ENCODE results near the gene C17orf113.

Gene C17orf113

GRCh38 chr17:42050393-42051012 is at the start of gene C17orf113:
C17orf113 (minus strand) TSS chr17:42050601; CDS start chr17:42043376, 7,225 bp downstream.
- TF ChIP-seq, protein P1, sequence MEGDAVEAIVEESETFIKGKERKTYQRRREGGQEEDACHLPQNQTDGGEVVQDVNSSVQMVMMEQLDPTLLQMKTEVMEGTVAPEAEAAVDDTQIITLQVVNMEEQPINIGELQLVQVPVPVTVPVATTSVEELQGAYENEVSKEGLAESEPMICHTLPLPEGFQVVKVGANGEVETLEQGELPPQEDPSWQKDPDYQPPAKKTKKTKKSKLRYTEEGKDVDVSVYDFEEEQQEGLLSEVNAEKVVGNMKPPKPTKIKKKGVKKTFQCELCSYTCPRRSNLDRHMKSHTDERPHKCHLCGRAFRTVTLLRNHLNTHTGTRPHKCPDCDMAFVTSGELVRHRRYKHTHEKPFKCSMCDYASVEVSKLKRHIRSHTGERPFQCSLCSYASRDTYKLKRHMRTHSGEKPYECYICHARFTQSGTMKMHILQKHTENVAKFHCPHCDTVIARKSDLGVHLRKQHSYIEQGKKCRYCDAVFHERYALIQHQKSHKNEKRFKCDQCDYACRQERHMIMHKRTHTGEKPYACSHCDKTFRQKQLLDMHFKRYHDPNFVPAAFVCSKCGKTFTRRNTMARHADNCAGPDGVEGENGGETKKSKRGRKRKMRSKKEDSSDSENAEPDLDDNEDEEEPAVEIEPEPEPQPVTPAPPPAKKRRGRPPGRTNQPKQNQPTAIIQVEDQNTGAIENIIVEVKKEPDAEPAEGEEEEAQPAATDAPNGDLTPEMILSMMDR (IDR thresholded peaks at IDR 0.05; ENCODE audit: insufficient read depth, low read length, poor library complexity, severe bottlenecking): peak; percentile 38
- H3K36me3 ChIP-seq (ENCODE audit: control insufficient read depth, insufficient read depth, low read length): no peaks in the 10 kb centered on the region
- DNase-seq (ENCODE audit: extremely low read depth, insufficient read length): peak; percentile 42
- peaks cover 2% of the 10 kb centered on the region for H3K27me3 ChIP-seq (replicated peaks; ENCODE audit: control insufficient read depth, insufficient read depth, low read length)
- H3K4me3 ChIP-seq (replicated peaks; ENCODE audit: low read depth, low read length): peak within 1 kb of the TSS; percentile 54

DNA sequence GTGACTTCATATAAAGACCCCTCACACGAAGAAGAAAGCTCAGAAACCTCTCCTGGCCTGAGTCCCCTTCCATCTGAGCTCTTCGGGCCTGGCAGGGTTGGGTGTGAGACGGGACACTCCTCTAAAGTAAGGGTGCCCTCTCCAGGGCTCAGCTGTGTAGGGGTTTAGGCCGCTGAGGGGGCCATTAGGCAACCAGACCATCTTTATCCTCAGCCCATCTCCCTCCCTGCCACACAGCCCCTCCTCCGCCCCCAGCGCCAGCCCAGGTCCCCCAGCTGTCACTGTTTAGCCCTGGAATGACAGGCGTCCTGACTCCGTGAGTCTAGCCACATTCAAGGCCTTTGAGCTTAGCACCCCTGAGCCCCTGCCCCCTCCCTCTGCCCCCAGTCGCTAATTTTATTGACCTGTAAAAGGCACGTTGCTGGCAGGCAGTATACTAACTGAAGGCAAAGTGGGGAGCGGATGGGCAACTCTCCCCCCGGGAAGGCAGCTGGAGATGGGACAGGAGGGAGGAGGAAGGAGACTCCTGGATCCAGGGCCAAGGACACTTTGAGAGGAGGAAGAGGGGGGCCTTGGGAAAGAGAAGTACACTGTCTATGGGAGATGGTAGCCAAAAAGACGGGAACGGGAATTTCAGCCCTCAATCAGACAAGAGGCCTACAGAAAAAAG is 48.5 kb upstream of the C17orf113 start:
- DNase-seq (ENCODE audit: extremely low read depth, insufficient read length): no peak
- H3K36me3 ChIP-seq (ENCODE audit: control insufficient read depth, insufficient read depth, low read length): no peaks in the 10 kb centered on the region
- no peak overlapping the region for H3K4me3 ChIP-seq (replicated peaks; ENCODE audit: low read depth, low read length)
- TF ChIP-seq, protein P1 (IDR thresholded peaks at IDR 0.05; ENCODE audit: insufficient read depth, low read length, poor library complexity, severe bottlenecking): no peak
- H3K27me3 ChIP-seq (replicated peaks; ENCODE audit: control insufficient read depth, insufficient read depth, low read length): no peaks in the 10 kb centered on the region

GRCh38 chr17:42097691-42098631 is 47.6 kb upstream of the C17orf113 start, which contains the start of gene ZNF385C:
ZNF385C (minus strand) TSS chr17:42098473; CDS start chr17:42063056, 35,417 bp downstream.
- Histone ChIP-seq H3K27me3 (replicated peaks; ENCODE audit: control insufficient read depth, insufficient read depth, low read length) (no peaks in the 10 kb centered on the region), H3K36me3 (ENCODE audit: control insufficient read depth, insufficient read depth, low read length) (no peaks in the 10 kb centered on the region), H3K4me3 (replicated peaks; ENCODE audit: low read depth, low read length) (no peak within 1 kb of the TSS)
- no peak for DNase-seq (ENCODE audit: extremely low read depth, insufficient read length)
- TF ChIP-seq, protein P1 (IDR thresholded peaks at IDR 0.05; ENCODE audit: insufficient read depth, low read length, poor library complexity, severe bottlenecking): no peak

GRCh38 chr17:42096360-42097111 is 46.1 kb upstream of the C17orf113 start:
- Histone ChIP-seq H3K4me3 (replicated peaks; ENCODE audit: low read depth, low read length) (no peak overlapping the region), H3K36me3 (ENCODE audit: control insufficient read depth, insufficient read depth, low read length) (no peaks in the 10 kb centered on the region), H3K27me3 (replicated peaks; ENCODE audit: control insufficient read depth, insufficient read depth, low read length) (no peaks in the 10 kb centered on the region; the same call in 1 of the 2 replicates)
- no peak for DNase-seq (ENCODE audit: extremely low read depth, insufficient read length)
- TF ChIP-seq, protein P1 (IDR thresholded peaks at IDR 0.05; ENCODE audit: insufficient read depth, low read length, poor library complexity, severe bottlenecking): peak; percentile 7

Measured in GM06990 (cell line).